NCI-H226 (cell line): ENCODE results near the gene MID1.

ENCODE experiments used
- DNase-seq: peaks from one replicate; pipeline ENCODE4 v3.0.0-alpha.2; 2015

Gene MID1

DNA sequence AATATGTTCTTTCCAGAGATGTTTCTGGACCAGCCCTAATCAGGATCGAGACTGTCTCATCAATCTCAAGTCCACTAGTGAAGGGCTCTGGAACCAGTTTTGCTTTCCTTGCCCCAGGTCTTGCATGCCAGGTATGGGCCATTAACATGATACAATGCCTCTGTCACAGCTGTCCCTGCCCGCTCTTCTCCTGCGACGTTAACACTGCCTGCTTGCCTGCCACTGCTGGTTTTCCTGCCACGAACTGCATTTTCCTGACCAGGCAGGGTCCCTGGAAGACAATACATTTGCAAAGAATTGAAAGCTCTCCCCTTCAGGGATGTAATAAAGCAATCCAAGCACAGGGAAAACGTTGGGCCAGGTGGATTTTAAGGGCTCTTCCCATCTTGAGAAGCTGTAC lies 200.3 kb downstream of the MID1 start:
- no peak for DNase-seq

DNA sequence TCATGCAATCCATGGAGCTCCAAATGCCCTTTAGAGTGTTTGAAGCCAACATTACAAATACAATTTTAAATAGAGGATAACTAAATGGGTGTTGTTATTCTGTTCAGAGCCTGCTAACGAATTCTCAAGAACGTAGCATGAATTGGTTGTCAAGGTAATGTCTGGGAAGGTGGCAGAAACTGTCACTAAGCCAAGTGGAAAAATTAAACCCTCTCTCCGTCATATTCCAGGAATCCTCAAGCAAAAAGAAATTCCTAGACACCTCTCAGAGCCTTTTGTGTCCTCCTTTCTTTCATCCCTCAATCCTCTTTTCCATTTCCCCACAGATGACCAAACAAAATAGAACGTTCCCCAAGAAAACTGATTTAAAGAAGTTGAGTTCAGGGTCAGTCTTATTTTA lies 204.0 kb downstream of the MID1 start:
- DNase-seq, result no peak

DNA sequence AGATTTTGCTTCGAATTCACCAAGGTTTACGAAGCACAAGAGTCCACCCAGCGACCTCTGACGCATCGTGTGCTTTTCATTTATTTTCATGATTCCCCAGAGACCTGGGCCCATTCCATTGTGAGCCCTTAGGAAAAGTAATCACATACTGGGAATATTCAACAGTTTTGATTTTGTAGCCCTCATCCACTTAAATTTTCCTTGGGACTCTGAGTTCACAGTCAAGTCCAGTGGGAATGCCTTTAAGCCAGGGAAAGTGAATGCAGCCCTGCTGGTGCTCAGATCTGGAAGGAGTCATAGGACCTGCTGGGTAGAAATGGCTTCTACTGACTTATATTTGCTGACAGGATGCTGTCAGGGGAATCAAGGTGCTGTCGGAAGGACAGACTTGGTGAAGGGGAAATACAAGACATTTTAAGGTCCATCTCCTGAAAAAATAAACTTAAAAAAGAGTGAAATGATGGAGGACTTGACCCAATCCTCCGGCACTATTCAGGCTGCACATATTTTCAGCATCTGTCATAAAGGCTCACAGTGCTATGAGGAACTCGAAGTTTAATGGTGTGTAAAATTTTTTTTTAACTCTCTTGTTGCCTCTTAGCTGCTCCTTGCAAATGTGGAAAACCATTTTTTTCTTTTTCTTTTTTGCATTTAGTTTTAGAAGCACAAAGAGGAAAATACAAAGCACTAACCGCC lies 204.9 kb downstream of the MID1 start:
- DNase-seq, result no peak

DNA sequence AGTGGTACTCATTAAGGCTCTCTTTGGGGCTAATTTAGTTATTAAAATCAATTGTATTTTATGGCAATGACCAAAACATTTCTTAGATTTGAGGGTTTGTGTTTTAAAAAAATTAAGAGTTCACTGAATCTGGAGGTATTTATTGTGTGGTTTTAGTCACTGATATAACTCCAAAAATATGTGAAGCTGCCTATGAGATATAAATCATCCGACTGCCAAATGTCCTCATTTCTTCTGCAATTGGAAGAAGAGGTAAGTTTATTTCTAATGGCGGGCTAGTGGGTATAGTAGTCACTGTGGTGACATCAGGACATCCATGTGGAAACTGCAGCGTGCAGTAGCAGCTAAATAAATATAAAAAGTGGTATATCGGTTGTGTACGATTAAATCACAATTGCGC lies 205.5 kb downstream of the MID1 start:
- peak; percentile 2 for DNase-seq

DNA sequence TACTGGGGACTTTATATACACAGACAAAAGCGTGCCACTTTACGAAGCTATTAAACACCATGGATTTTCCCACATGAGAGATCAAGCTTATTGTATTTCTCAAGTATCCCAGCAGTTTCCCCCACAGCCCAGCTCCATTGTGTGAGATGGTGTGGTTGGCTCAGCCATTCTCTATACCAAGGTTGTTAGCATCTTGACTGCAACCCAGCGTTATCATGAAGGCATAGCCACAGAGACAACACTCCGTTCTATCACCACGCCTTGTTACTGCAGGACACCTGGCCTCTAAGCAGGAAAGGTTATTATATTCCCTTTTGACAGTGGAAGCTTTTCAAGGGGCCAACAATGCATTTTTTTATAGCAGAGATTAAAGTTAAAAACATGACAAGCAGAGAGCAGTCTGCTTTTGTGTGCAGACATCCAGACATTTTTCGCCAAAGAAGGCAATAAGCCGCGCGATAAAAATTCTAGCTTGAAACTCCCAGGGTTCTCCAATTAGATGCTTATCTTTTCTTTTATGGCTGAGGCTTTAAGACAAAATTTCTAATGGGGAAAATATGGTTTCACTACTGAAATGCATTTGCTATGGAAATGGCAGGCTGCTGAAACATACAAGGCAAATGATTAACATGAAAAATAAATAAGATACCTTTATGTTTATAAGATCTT lies 206.1 kb downstream of the MID1 start:
- DNase-seq, result no peak

DNA sequence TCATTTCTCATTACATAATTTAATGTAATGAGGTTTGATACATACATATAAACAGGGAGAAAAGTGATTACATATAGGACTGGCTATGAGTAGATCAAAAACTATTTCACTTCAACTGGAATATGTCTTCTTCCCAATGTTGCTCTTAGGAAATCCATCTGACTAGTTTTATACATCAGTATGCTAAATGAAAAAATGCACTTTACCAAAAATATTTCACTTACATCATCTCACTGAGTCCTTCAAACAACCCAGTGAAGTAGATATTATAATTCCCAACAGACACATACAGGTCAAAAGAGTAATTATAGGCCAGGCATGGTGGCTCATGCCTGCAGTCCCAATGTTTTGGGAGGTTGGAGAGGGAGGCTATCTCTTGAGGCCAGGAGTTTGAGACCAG lies 215.9 kb downstream of the MID1 start:
- no peak for DNase-seq

DNA sequence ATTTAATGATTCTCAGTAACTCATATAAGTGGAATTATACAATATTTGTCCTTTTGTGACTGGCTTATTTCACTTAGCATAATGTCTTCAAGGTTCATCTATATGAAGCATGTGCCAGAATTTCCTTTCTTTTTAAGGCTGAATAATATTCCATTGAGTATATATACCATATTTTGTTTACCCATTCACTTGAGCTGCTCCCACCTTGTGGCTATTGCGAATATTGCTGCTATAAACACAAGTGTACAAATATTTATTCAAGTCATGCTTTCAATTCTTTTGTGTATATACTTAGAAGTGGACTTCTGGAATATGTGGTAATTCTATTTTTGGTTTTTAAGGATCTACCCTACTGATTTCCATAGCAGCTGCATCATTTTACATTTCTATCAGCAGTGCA lies 219.1 kb downstream of the MID1 start:
- no peak for DNase-seq

DNA sequence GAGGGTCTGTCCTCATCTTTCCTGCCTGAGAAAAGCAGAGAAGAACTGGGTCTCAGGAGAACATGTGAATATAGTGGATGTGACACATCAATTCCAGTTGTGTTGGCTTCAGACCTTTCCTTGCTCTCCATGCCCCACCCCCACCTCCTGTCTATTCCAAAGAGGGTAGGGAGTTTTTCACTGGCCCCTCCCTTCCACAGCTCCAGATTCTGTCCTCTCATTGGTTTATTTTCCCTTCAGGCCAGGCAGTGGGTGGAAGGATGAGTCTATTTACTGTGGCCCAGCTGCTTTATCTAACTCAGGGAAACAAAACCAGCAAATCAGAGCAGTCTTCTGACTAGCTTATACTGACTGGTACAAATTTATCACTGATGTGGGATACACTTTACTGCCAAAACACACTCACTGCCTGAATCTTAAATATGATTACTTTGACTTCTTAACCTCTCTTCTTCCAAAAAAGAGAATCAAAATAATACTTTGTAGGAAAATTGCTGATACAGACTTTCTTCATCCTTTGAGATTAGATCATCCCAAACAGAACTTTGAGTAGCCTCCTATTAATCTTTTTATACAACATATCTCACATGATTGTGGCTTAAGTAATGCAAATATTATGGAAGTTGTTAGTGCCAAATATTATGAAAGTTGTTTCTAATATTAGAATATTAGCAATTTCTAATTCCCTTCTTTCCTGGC lies 221.2 kb downstream of the MID1 start:
- DNase-seq, result peak; percentile 3

DNA sequence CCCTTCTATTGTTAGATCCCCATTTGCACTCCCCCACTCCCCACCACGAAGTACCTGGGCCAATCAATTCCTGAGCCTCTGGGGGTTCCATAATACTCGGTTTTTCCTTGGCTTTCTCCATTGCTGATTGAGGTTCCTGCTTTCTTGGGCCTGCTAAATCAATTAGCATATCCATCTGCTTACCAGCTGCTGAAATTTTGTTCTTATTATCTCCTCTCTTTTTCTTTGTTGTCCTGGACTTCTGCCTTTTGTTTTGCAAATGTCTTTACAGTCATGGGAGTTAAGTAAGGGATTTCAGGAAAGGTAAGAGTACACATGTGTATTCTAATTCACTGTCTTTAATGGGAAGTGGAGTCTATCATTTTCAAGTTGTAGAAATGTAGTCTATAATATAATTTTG lies 222.2 kb downstream of the MID1 start:
- DNase-seq, result no peak

DNA sequence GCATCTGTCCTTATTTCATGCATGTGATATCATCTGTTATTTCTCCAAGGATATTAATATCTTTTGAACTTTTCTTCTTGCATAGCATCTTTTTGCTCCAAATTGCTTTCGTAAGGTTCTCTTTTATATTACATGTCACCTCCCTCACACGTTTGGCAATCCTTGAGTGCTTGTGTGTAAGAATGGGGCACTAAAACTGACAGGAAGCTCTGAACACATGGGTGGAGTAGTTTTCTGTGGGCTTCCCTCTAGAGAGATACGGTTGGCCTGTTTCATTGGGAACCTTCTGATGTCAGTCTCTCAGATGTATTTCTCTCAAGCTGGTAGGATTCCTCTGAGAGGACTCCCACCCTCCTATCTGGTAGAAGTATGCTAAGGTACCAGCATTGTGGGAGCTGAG lies 223.0 kb downstream of the MID1 start:
- DNase-seq, result no peak

DNA sequence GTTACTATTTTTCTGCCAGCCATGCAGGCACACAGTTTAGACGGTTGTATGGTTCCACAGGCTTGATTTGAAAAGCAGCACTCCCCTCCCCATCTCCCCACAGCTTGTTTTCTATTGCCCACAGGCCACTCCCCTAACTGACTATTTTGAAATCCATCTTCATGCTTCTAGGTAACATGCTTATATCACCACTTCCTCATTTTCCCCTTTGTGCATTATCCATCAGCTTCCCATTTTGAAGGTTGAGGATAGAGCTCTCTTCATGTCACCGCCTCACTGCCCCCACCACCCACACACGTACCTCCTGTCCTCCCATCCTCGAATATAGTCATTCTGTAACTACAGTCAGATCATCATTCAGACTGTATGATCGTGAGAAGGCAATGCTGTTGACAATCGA lies 224.7 kb downstream of the MID1 start:
- DNase-seq, result no peak
